Posterior cingulate gyrus (tissue), 11 donors: ENCODE data around the gene EHBP1.

Source experiments
- DNase-seq, 10 donors: peaks; one replicate each; pipeline versions ENCODE4 v3.0.0 to v3.0.0-alpha.2; 2020 to 2021; ENCODE audit warnings: mixed read lengths in 3 of 10
- intact Hi-C: fragments of 100-400 bp; cut with DNase I; formaldehyde crosslinking; loops from one replicate; pipeline ENCODE4 v1.15.1; 2023

EHBP1 gene

GRCh38 chr2:62768615-62769014 lies 63.1 kb downstream of the EHBP1 start:
- intact Hi-C loops: no loop called here
- no peak for DNase-seq

GRCh38 chr2:62770629-62771028 lies 65.1 kb downstream of the EHBP1 start:
- intact Hi-C loops: no loop called here
- DNase-seq: no peak

GRCh38 chr2:62774555-62775366 lies 69.2 kb downstream of the EHBP1 start:
- DNase-seq: peak in 1 of 10 donors; percentile 65
- intact Hi-C loops: loop anchor here (1.0 kb wide), 1 partner anchor 317 kb away; no protein-coding TSS in a partner anchor

- no peak for DNase-seq
- intact Hi-C loops: loop anchor here (1.0 kb wide), 1 partner anchor 318 kb away; no protein-coding TSS in a partner anchor
Observed at GRCh38 chr2:62775367-62775668, 69.8 kb downstream of the EHBP1 start.

- intact Hi-C loops: no loop called here
Observed at GRCh38 chr2:62783679-62784078, 78.2 kb downstream of the EHBP1 start.

GRCh38 chr2:62784341-62784740 lies 78.8 kb downstream of the EHBP1 start:
- DNase-seq: no peak
- intact Hi-C loops: no loop called here

More at GRCh38 chr2:62783679-62784078, 78.2 kb downstream of the EHBP1 start:
- no peak for DNase-seq

- intact Hi-C loops: loop anchor here (5.0 kb wide), 1 partner anchor 402 kb away; no protein-coding TSS in a partner anchor
- no peak for DNase-seq
Observed at GRCh38 chr2:62785216-62785615, 79.7 kb downstream of the EHBP1 start.

- intact Hi-C loops: loop anchor here (5.0 kb wide), 1 partner anchor 401 kb away; no protein-coding TSS in a partner anchor
- DNase-seq: no peak
Observed at GRCh38 chr2:62785810-62786597, 80.5 kb downstream of the EHBP1 start.

- DNase-seq: no peak
- intact Hi-C loops: loop anchor here (5.0 kb wide), 1 partner anchor 400 kb away; no protein-coding TSS in a partner anchor
Observed at GRCh38 chr2:62787386-62787785, 81.9 kb downstream of the EHBP1 start.

- DNase-seq: no peak
- intact Hi-C loops: loop anchor here (5.0 kb wide), 1 partner anchor 398 kb away; no protein-coding TSS in a partner anchor
Observed at GRCh38 chr2:62789518-62789917, 84.0 kb downstream of the EHBP1 start.

GRCh38 chr2:62789918-62790317 lies 84.4 kb downstream of the EHBP1 start:
- intact Hi-C loops: loop anchor here (2.0 to 5.0 kb wide), 2 partner anchors 397 to 695 kb away; no protein-coding TSS in a partner anchor
- no peak for DNase-seq

- intact Hi-C loops: no loop called here
- DNase-seq: no peak
Observed at GRCh38 chr2:62792408-62792807, 86.9 kb downstream of the EHBP1 start.

GRCh38 chr2:62793213-62793612 lies 87.7 kb downstream of the EHBP1 start:
- DNase-seq: no peak
- intact Hi-C loops: no loop called here

GRCh38 chr2:62794791-62795190 lies 89.3 kb downstream of the EHBP1 start:
- DNase-seq: no peak
- intact Hi-C loops: no loop called here

GRCh38 chr2:62795341-62795740 lies 89.8 kb downstream of the EHBP1 start:
- intact Hi-C loops: no loop called here
- no peak for DNase-seq

GRCh38 chr2:62797107-62797506 lies 91.6 kb downstream of the EHBP1 start:
- intact Hi-C loops: no loop called here
- no peak for DNase-seq

- intact Hi-C loops: no loop called here
- no peak for DNase-seq
Observed at GRCh38 chr2:62800618-62801017, 95.1 kb downstream of the EHBP1 start.

GRCh38 chr2:62801110-62801509 lies 95.6 kb downstream of the EHBP1 start:
- intact Hi-C loops: no loop called here
- no peak for DNase-seq

- DNase-seq: no peak
- intact Hi-C loops: no loop called here
Observed at GRCh38 chr2:62801814-62802523, 96.5 kb downstream of the EHBP1 start.

- intact Hi-C loops: no loop called here
- no peak for DNase-seq
Observed at GRCh38 chr2:62803961-62804360, 98.4 kb downstream of the EHBP1 start.

- DNase-seq: no peak
- intact Hi-C loops: no loop called here
Observed at GRCh38 chr2:62806231-62806630, 100.7 kb downstream of the EHBP1 start.
